Endothelial cell of umbilical vein (primary cell): ENCODE data around the gene TMEM14A. TPM values are rescaled to one million over a fixed set of nuclear protein-coding genes. Genes with fewer than 3 reads are reported as not detected.

Experiments used
- BruUV-seq: library from RNA; stranded (reverse); fragments of 400-500 nt; replicated peaks from 2 replicates; lab custom pipeline; 2021; lab: Mats Ljungman, UMichigan
- CTCF ChIA-PET: fragments of 300-600, 350-600 bp; sonication (Branson Sonifier 250); formaldehyde crosslinking; loops from one replicate; lab custom pipeline; 2021; ENCODE audit warnings: antibody characterized with exemption, inconsistent platforms; lab: Charles Lee
- POLR2A ChIA-PET: fragments of 300-600, 350-600 bp; sonication (Branson Sonifier 250); formaldehyde crosslinking; loops from one replicate; lab custom pipeline; 2021; ENCODE audit warnings: antibody characterized with exemption, inconsistent platforms; lab: Charles Lee
- DNase-seq: peaks from one replicate; pipeline ENCODE4 v3.0.0-alpha.2; 2011; ENCODE audit warnings: low read depth, low spot score
- FAIRE-seq: peaks from 2 replicates; lab custom pipeline; 2011; peaks lifted over from hg19 to GRCh38; lab: Jason Lieb, UNC
- H2AFZ ChIP-seq: 2 replicates; pipeline ENCODE4 v1.6.0; 2012; ENCODE audit warnings: low read depth, low read length, control low read depth, inconsistent platforms
- H3K27ac ChIP-seq: 2 replicates; pipeline ENCODE4 v1.5.1; 2011; ENCODE audit warnings: low read depth, mild to moderate bottlenecking, control low read depth, low read length, moderate library complexity; ENCODE audit not compliant: insufficient read depth
- H3K27me3 ChIP-seq, 2 experiments: 2 replicates each; pipeline versions ENCODE4 v1.6.0 to v1.6.1; 2011; ENCODE audit warnings: low read length in 2 of 2, mixed read lengths in 1 of 2; ENCODE audit not compliant: control insufficient read depth in 2 of 2, insufficient read depth in 2 of 2
- H3K36me3 ChIP-seq, 2 experiments: 2 replicates in 1 of 2; 3 replicates in 1 of 2; pipeline ENCODE4 v1.5.1; 2011; ENCODE audit warnings: low read length in 2 of 2, mild to moderate bottlenecking in 1 of 2, moderate library complexity in 1 of 2; ENCODE audit not compliant: control insufficient read depth in 2 of 2, insufficient read depth in 2 of 2; ENCODE audit errors: extremely low read depth in 1 of 2
- H3K4me1 ChIP-seq: 3 replicates; pipeline ENCODE4 v1.5.1; 2011; ENCODE audit warnings: mild to moderate bottlenecking, low read length; ENCODE audit not compliant: control insufficient read depth, insufficient read depth; ENCODE audit errors: extremely low read depth
- H3K4me2 ChIP-seq: 2 replicates; pipeline ENCODE4 v1.6.1; 2011; ENCODE audit warnings: low read length, control low read depth, mixed read lengths; ENCODE audit not compliant: insufficient read depth
- H3K4me3 ChIP-seq, 3 experiments: fragments of 200-600 bp in 1 of 3; sonication (generic), shearing (Covaris generic) in 1 of 3; replicated peaks in 1 of 3; 2 replicates each; pipeline ENCODE4 v1.5.1; 2011 to 2016; ENCODE audit warnings: control low read depth in 3 of 3, low read length in 3 of 3, mild to moderate bottlenecking in 2 of 3, inconsistent platforms in 1 of 3, low read depth in 1 of 3, moderate library complexity in 1 of 3; ENCODE audit not compliant: insufficient read depth in 1 of 3
- H3K79me2 ChIP-seq: 2 replicates; pipeline ENCODE4 v1.6.0; 2012; ENCODE audit warnings: low read length, inconsistent platforms; ENCODE audit not compliant: control insufficient read depth, insufficient read depth
- H3K9ac ChIP-seq: replicated peaks from 2 replicates; pipeline ENCODE3; 2011; ENCODE audit warnings: low read length, control low read depth; ENCODE audit not compliant: insufficient read depth; ENCODE audit errors: extremely low read depth
- H3K9me1 ChIP-seq: replicated peaks from 3 replicates; pipeline ENCODE4 v1.6.0; 2011; ENCODE audit warnings: mild to moderate bottlenecking, low read length; ENCODE audit not compliant: control insufficient read depth, insufficient read depth; ENCODE audit errors: extremely low read depth
- H3K9me3 ChIP-seq: replicated peaks from 2 replicates; pipeline ENCODE4 v1.5.1; 2012; ENCODE audit warnings: low read length, inconsistent platforms; ENCODE audit not compliant: control insufficient read depth, insufficient read depth
- H4K20me1 ChIP-seq: replicated peaks from 2 replicates; pipeline ENCODE3; 2011; ENCODE audit warnings: mild to moderate bottlenecking, low read length; ENCODE audit not compliant: control insufficient read depth, insufficient read depth; ENCODE audit errors: extremely low read depth
- CTCF ChIP-seq, 2 donors: IDR thresholded peaks; 1 replicate in 1 of 2; 2 replicates in 1 of 2; pipeline ENCODE4 v1.5.1; 2011; ENCODE audit warnings: low read length in 2 of 2, mild to moderate bottlenecking in 2 of 2, moderate library complexity in 2 of 2, control low read depth in 1 of 2, inconsistent platforms in 1 of 2, low read depth in 1 of 2; ENCODE audit not compliant: insufficient read depth in 1 of 2; ENCODE audit errors: extremely low read depth in 1 of 2
- EZH2 ChIP-seq: IDR thresholded peaks from 2 replicates; pipeline ENCODE4 v1.6.1; 2012; ENCODE audit warnings: borderline replicate concordance, low read depth, mild to moderate bottlenecking, moderate library complexity, low read length, inconsistent platforms; ENCODE audit not compliant: severe bottlenecking
- FOS ChIP-seq: IDR thresholded peaks from 2 replicates; pipeline ENCODE4 v1.6.1; 2011; ENCODE audit warnings: mild to moderate bottlenecking, low read length, moderate library complexity, borderline replicate concordance; ENCODE audit not compliant: insufficient read depth
- GATA2 ChIP-seq: IDR thresholded peaks from 2 replicates; pipeline ENCODE4 v1.7.0; 2011; ENCODE audit warnings: low read depth, mild to moderate bottlenecking, moderate library complexity, mixed read lengths, low read length; ENCODE audit not compliant: insufficient read length, insufficient read depth
- JUN ChIP-seq: IDR thresholded peaks from 2 replicates; pipeline ENCODE4 v1.6.1; 2011; ENCODE audit warnings: borderline replicate concordance, low read depth; ENCODE audit not compliant: insufficient read length, insufficient read depth
- MAX ChIP-seq: IDR thresholded peaks from 2 replicates; pipeline ENCODE4 v1.6.1; 2011; ENCODE audit not compliant: insufficient read depth, insufficient read length
- MYC ChIP-seq: IDR thresholded peaks from one replicate; pipeline ENCODE4 v1.6.1; 2011; ENCODE audit warnings: mild to moderate bottlenecking, low read depth, low read length
- POLR2A ChIP-seq: IDR thresholded peaks from 2 replicates; pipeline ENCODE4 v1.6.1; 2012; ENCODE audit warnings: low read depth, mild to moderate bottlenecking, control low read depth, low read length
- POLR2AphosphoS5 ChIP-seq: IDR thresholded peaks from 2 replicates; pipeline ENCODE4 v1.6.1; 2012; ENCODE audit warnings: low read depth, mild to moderate bottlenecking, control low read depth, low read length, moderate library complexity; ENCODE audit not compliant: insufficient read depth
- dilution Hi-C: fragments of 300-500 bp; cut with MboI; formaldehyde crosslinking; loops from one replicate; pipeline ENCODE4 v1.15.0; 2019; ENCODE audit warnings: low sequenced_read_pairs; ENCODE audit not compliant: extremely low pct_ligation_motif_present
- intact Hi-C: fragments of 100-400 bp; cut with micrococcal nuclease; formaldehyde crosslinking; loops from one replicate; pipeline ENCODE4 v1.10.0; 2022
- polyA plus RNA-seq, 4 experiments: library from polyadenylated mRNA; depleted of rRNA in 3 of 4; stranded (reverse) in 3 of 4; unstranded in 1 of 4; fragments of >200 nt; gene quantifications; 2 replicates each; pipeline versions ENCODE4 v1.2.1 to v1.2.3, GENCODE V29; 2011 to 2012; ENCODE audit warnings: missing spikeins in 1 of 4
- total RNA-seq: library from RNA; stranded (reverse); gene quantifications from 2 replicates; pipeline ENCODE4 v1.2.3, GENCODE V29; 2021

Gene TMEM14A
- total and polyA plus RNA-seq, 2 donors (not counting 3 experiments of a cell fraction or from before 2014, with no cell fraction given), result 19.5 to 33.7 TPM

DNA sequence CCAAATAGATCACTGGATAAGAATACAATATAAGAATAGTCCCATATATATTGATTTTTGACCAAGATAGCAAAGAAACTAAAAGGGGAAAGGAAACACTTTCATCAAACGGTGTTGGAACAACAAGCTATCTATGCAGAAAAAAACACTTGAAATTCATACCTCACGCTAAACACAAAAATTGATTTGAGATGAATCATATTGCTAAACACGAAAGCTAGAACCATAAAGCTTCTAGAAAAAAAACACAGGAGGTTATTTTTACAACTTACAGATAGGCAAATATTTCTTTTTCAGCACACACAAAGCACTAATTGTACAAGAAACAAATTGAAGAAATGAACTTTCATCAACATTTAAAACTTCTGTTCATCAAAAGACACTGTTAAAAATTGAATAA is 36.7 kb upstream of the TMEM14A start:
- ChIA-PET POLR2A (no interaction called here), CTCF (interaction anchor here (1.0 to 4.4 kb wide), 9 partner anchors 8 to 349 kb away, joined by 3 to 62 read pairs (median 3); partner anchors contain the start of gene MCM3)
- no peak overlapping the region for H3K9ac ChIP-seq
- H3K27ac ChIP-seq, result no peak overlapping the region
- H4K20me1 ChIP-seq, result no peaks in the 10 kb centered on the region
- H2AFZ ChIP-seq, result no peak overlapping the region
- no peak overlapping the region for H3K4me2 ChIP-seq
- FAIRE-seq (no peak), DNase-seq (no peak)
- intact Hi-C loops, result no loop called here
- dilution Hi-C loops, result no loop called here
- no peaks in the 10 kb centered on the region for H3K9me1 ChIP-seq
- BruUV-seq, result no TSS peak
- H3K4me1 ChIP-seq, result peaks cover 12% of the 10 kb centered on the region
- no peak for TF ChIP-seq EZH2
- no peaks in the 10 kb centered on the region for H3K79me2 ChIP-seq
- no peaks in the 10 kb centered on the region for H3K9me3 ChIP-seq
- H3K4me3 ChIP-seq, result no peak overlapping the region
- H3K36me3 ChIP-seq, result no peaks in the 10 kb centered on the region
- H3K27me3 ChIP-seq, result no peaks in the 10 kb centered on the region

GRCh38 chr6:52635049-52635577 is 35.8 kb upstream of the TMEM14A start:
- peak overlapping the region; percentile 19 for H3K4me2 ChIP-seq
- peak overlapping the region; percentile 95 for H2AFZ ChIP-seq
- dilution Hi-C loops (no loop called here), intact Hi-C loops (no loop called here)
- TF ChIP-seq MAX, result no peak
- TF ChIP-seq POLR2AphosphoS5, result no peak
- no peak for TF ChIP-seq GATA2
- no peak for TF ChIP-seq POLR2A
- TF ChIP-seq FOS, result no peak
- no peak for TF ChIP-seq MYC
- no peak for TF ChIP-seq JUN
- TF ChIP-seq CTCF (IDR thresholded peaks at IDR 0.05; ENCODE audit: extremely low read depth in 1 of 2, insufficient read depth in 1 of 2, low read depth in 1 of 2, low read length in 2 of 2), result no peak
- TF ChIP-seq EZH2, result no peak
- no peaks in the 10 kb centered on the region for H3K36me3 ChIP-seq
- no peaks in the 10 kb centered on the region for H3K79me2 ChIP-seq
- H3K4me1 ChIP-seq, result peaks cover 12% of the 10 kb centered on the region
- no peak overlapping the region for H3K4me3 ChIP-seq
- no peak overlapping the region for H3K27ac ChIP-seq
- H3K9me3 ChIP-seq, result no peaks in the 10 kb centered on the region
- no TSS peak for BruUV-seq
- no peak for FAIRE-seq
- no peaks in the 10 kb centered on the region for H3K27me3 ChIP-seq
- ChIA-PET POLR2A (no interaction called here), CTCF (interaction anchor here (1.0 to 4.4 kb wide), 8 partner anchors 8 to 350 kb away, joined by 3 to 62 read pairs (median 4); partner anchors contain the start of gene MCM3)
- no peak overlapping the region for H3K9ac ChIP-seq
- no peaks in the 10 kb centered on the region for H3K9me1 ChIP-seq
- peak; percentile 19 for DNase-seq
- H4K20me1 ChIP-seq, result no peaks in the 10 kb centered on the region
